HEK293 (cell line): ENCODE results near the gene PALM3.
A peak's percentile ranks its signal among the peaks of the same experiment; 100 is the strongest.
"Not testable (repeated sequence)": the region's sequence is repeated elsewhere in the genome, so short reads cannot be mapped to it uniquely, and the experiment has no call there.

ENCODE experiments used
- CTCF ChIA-PET: fragments of 350-600 bp; formaldehyde crosslinking; extraction: SDS; loops from one replicate; lab custom pipeline; 2021; ENCODE audit warnings: antibody characterized with exemption; lab: Yijun Ruan, JAX
- POLR2A ChIA-PET: fragments of 300-600 bp; formaldehyde crosslinking; extraction: SDS; loops from one replicate; lab custom pipeline; 2020; ENCODE audit warnings: antibody characterized with exemption, inconsistent platforms; lab: Yijun Ruan, JAX
- H3K27ac ChIP-seq: fragments of 200-500 bp; sonication (Bioruptor generic); 2 replicates; pipeline ENCODE4 v1.5.1; 2014; ENCODE audit warnings: low read depth, low read length, control low read depth, inconsistent platforms; ENCODE audit errors: extremely low read depth
- H3K36me3 ChIP-seq, 2 experiments: fragments of 200-500 bp in 1 of 2; sonication (Bioruptor generic) in 1 of 2; 1 replicate in 1 of 2; 2 replicates in 1 of 2; pipeline ENCODE4 v1.5.1; 2014 to 2017; ENCODE audit warnings: inconsistent platforms in 2 of 2, low read length in 2 of 2; ENCODE audit not compliant: control insufficient read depth in 2 of 2, insufficient read depth in 1 of 2
- H3K4me1 ChIP-seq: fragments of 200-500 bp; sonication (Bioruptor generic); 2 replicates; pipeline ENCODE4 v1.5.1; 2014; ENCODE audit warnings: mild to moderate bottlenecking, low read length, inconsistent platforms; ENCODE audit not compliant: control insufficient read depth, insufficient read depth
- H3K4me3 ChIP-seq: 2 replicates; pipeline ENCODE4 v1.5.1; 2011; ENCODE audit warnings: low read depth, mild to moderate bottlenecking, control low read depth, low read length, moderate library complexity
- H3K9me3 ChIP-seq: fragments of 200-500 bp; sonication (Bioruptor generic); 2 replicates; pipeline ENCODE4 v1.5.1; 2014; ENCODE audit warnings: low read depth, low read length, inconsistent platforms; ENCODE audit not compliant: control insufficient read depth, insufficient read depth
- HOXC10 ChIP-seq: sonication (generic); formaldehyde crosslinking; IDR thresholded peaks from 2 replicates; pipeline ENCODE4 v1.8.1; 2023; ENCODE audit warnings: mild to moderate bottlenecking, missing genetic modification reagents
- SETDB1 ChIP-seq: IDR thresholded peaks from one replicate; pipeline ENCODE4 v1.6.1; 2017; ENCODE audit warnings: mild to moderate bottlenecking, low read length, moderate library complexity, mixed read lengths; ENCODE audit not compliant: insufficient read length
- TRIM28 ChIP-seq: IDR thresholded peaks from 2 replicates; pipeline ENCODE4 v1.6.1; 2011; ENCODE audit warnings: low read length, control low read depth, borderline replicate concordance
- ZNF2 ChIP-seq: fragments of 450-650 bp; formaldehyde crosslinking; IDR thresholded peaks from 2 replicates; pipeline ENCODE4 v1.5.1; 2016; ENCODE audit warnings: missing biosample characterization, missing genetic modification characterization
- ZNF37A ChIP-seq: fragments of 450-650 bp; IDR thresholded peaks from 2 replicates; pipeline ENCODE4 v1.5.1; 2018; ENCODE audit warnings: missing biosample characterization, missing genetic modification characterization
- ZNF654 ChIP-seq: fragments of 450-650 bp; formaldehyde crosslinking; IDR thresholded peaks from 2 replicates; pipeline ENCODE4 v1.5.1; 2016; ENCODE audit warnings: low read depth, missing biosample characterization, missing genetic modification characterization
- ZSCAN16 ChIP-seq: fragments of 450-650 bp; formaldehyde crosslinking; IDR thresholded peaks from 2 replicates; pipeline ENCODE4 v1.5.1; 2016; ENCODE audit warnings: missing biosample characterization, missing genetic modification characterization
- TF ChIP-seq, protein P1 (sequence below): fragments of 450-650 bp; formaldehyde crosslinking; IDR thresholded peaks from 2 replicates; pipeline ENCODE4 v1.5.1; 2016; ENCODE audit warnings: missing biosample characterization, missing genetic modification characterization
- TF ChIP-seq, protein P2 (sequence below): fragments of 450-650 bp; formaldehyde crosslinking; IDR thresholded peaks from 2 replicates; pipeline ENCODE4 v1.5.1; 2016; ENCODE audit warnings: missing biosample characterization, missing genetic modification characterization
- TF ChIP-seq, protein P3 (sequence below): fragments of 450-650 bp; formaldehyde crosslinking; IDR thresholded peaks from 2 replicates; pipeline ENCODE4 v1.5.1; 2016; ENCODE audit warnings: missing biosample characterization, missing genetic modification characterization, low read depth

The PALM3 gene

DNA sequence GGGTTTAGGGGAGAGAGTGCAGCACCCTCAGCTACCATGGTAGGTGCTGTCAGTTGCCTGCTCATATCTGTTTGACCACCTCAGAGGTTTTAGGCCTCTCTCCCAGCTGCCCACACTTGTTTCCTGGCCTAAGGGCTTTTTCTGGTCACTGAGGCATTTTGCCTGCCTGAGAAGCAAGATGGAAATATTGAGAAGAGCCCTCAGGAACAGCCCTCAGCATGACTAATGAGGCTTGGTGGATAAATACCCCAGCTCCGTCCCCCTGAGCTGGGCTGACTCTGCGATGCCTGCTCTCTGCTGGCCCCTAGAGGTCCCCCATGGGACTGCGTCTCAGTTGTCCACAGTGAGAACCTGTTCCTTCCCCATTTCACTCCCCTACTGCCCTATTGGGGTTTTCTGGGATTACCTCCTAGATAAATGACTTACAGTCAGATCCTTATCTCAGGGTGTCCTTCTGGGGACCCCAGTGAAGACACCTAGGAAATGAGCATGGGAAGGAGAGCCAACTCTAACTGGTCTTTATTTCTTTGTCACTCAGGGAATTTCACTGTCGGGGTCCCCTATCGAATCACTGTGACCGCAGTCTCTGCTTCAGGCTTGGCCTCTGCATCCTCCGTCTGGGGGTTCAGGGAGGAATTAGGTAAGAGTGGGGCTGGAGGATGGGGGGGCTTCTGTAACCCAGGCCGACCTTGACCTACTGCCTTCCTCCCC is 13.3 kb downstream of the PALM3 start:
- CTCF ChIA-PET, result interaction anchor here (0.6 to 2.6 kb wide), 14 partner anchors 9 to 169 kb away, joined by 3 to 9 read pairs (median 4); partner anchors contain the start of gene IL27RA

DNA sequence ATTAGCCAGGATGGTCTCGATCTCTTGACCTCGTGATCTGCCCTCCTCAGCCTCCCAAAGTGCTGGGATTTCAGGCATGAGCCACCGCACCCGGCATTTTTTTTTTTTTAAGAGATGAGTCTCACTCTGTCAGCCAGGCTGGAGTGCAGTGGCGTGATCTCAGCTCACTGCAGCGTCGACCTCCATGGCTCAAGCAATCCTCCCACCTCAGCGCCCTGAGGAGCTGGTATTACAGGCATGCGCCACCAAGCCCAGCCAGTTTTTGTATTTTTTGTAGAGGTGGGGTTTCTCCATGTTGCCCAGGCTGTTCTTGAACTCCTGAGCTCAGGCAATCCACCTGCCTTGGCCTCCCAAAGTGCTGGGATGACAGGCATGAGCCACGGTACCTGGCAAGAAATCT is 14.0 kb downstream of the PALM3 start:
- CTCF ChIA-PET, result interaction anchor here (0.6 to 2.6 kb wide), 9 partner anchors 11 to 164 kb away, joined by 3 to 9 read pairs (median 5); partner anchors contain the start of gene IL27RA
- H3K27ac ChIP-seq, H3K4me3 ChIP-seq, H3K4me1 ChIP-seq, H3K9me3 ChIP-seq, H3K36me3 ChIP-seq: not testable (repeated sequence)
- POLR2A ChIA-PET, result interaction anchor here (0.6 to 0.7 kb wide), 2 partner anchors 14 to 31 kb away, joined by 3 read pairs; no protein-coding TSS in a partner anchor

More for the DNA sequence above, 13.3 kb downstream of the PALM3 start:
- POLR2A ChIA-PET, result interaction anchor here (0.7 kb wide), 3 partner anchors 17 to 289 kb away, joined by 3 to 4 read pairs (median 3); no protein-coding TSS in a partner anchor
- TF ChIP-seq HOXC10, result no peak
- TF ChIP-seq ZNF37A (tag by site-specific recombination), result peak; percentile 100
- peak; percentile 65 for TF ChIP-seq SETDB1
- no peak for TF ChIP-seq ZSCAN16
- TF ChIP-seq, protein P1, sequence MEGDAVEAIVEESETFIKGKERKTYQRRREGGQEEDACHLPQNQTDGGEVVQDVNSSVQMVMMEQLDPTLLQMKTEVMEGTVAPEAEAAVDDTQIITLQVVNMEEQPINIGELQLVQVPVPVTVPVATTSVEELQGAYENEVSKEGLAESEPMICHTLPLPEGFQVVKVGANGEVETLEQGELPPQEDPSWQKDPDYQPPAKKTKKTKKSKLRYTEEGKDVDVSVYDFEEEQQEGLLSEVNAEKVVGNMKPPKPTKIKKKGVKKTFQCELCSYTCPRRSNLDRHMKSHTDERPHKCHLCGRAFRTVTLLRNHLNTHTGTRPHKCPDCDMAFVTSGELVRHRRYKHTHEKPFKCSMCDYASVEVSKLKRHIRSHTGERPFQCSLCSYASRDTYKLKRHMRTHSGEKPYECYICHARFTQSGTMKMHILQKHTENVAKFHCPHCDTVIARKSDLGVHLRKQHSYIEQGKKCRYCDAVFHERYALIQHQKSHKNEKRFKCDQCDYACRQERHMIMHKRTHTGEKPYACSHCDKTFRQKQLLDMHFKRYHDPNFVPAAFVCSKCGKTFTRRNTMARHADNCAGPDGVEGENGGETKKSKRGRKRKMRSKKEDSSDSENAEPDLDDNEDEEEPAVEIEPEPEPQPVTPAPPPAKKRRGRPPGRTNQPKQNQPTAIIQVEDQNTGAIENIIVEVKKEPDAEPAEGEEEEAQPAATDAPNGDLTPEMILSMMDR (tag by site-specific recombination), result peak; percentile 34
- TF ChIP-seq TRIM28, result peak; percentile 46; the same call in 1 of the 2 replicates
- Histone ChIP-seq H3K27ac (no peak overlapping the region), H3K4me1 (no peaks in the 10 kb centered on the region), H3K4me3 (no peak overlapping the region), H3K9me3 (no peaks in the 10 kb centered on the region; the same call in 1 of the 2 replicates), H3K36me3 (no peaks in the 10 kb centered on the region; a peak in 1 of 3 replicates)

DNA sequence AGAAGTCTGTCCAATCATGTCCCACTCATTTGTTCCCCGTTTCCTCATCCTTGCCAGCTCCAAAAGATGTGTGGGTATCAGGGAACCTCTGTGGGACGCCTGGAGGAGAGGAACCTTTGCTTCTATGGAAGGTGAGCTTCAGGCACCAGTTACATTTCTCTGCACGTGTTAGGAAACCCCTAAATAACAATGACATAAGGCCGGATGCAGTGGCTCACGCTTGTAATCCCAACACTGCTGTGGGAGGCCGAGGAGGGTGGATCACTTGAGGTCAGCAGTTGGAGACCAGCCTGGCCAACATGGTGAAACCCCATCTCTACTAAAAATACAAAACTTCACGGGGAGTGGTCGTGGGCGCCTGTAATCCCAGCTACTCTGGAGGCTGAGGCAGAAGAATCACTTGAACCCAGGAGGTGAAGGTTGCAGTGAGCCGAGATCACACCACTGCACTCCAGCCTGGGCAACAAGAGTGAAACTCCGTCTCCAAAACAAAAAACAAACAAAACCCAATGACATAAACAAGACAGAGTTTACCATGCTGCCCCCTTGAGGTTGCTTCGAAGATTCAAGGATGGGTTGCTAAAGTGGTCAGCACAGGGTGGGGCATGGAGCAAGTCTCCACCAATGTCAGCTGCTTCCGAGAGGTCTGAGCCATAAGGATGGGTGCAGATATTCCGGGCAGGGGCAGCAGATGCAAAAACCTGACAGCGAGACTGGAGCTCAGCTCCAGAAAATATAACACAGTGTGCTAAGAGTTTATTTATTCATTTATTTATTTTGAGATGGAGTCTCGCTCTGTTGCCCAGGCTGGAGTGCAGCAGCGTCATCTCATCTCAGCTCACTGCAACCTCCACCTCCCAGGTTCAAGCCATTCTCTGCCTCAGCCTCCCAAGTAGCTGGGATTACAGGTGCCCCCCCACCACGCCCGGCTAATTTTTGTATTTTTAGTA is 18.9 kb downstream of the PALM3 start:
- H3K36me3 ChIP-seq, H3K9me3 ChIP-seq, H3K4me1 ChIP-seq, H3K4me3 ChIP-seq, H3K27ac ChIP-seq: not testable (repeated sequence)
- TF ChIP-seq, protein P1 (tag by site-specific recombination), result peak; percentile 60
- TF ChIP-seq, protein P2, sequence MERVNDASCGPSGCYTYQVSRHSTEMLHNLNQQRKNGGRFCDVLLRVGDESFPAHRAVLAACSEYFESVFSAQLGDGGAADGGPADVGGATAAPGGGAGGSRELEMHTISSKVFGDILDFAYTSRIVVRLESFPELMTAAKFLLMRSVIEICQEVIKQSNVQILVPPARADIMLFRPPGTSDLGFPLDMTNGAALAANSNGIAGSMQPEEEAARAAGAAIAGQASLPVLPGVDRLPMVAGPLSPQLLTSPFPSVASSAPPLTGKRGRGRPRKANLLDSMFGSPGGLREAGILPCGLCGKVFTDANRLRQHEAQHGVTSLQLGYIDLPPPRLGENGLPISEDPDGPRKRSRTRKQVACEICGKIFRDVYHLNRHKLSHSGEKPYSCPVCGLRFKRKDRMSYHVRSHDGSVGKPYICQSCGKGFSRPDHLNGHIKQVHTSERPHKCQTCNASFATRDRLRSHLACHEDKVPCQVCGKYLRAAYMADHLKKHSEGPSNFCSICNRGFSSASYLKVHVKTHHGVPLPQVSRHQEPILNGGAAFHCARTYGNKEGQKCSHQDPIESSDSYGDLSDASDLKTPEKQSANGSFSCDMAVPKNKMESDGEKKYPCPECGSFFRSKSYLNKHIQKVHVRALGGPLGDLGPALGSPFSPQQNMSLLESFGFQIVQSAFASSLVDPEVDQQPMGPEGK (tag by site-specific recombination), result peak; percentile 52; the same call in 1 of the 2 replicates
- TF ChIP-seq ZNF2 (tag by site-specific recombination) (peak; percentile 70; the same call in 1 of the 2 replicates), ZNF654 (tag by site-specific recombination) (peak; percentile 46)
- TF ChIP-seq, protein P3, sequence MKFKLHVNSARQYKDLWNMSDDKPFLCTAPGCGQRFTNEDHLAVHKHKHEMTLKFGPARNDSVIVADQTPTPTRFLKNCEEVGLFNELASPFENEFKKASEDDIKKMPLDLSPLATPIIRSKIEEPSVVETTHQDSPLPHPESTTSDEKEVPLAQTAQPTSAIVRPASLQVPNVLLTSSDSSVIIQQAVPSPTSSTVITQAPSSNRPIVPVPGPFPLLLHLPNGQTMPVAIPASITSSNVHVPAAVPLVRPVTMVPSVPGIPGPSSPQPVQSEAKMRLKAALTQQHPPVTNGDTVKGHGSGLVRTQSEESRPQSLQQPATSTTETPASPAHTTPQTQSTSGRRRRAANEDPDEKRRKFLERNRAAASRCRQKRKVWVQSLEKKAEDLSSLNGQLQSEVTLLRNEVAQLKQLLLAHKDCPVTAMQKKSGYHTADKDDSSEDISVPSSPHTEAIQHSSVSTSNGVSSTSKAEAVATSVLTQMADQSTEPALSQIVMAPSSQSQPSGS (tag by site-specific recombination), result 0 out of 2 replicates have a peak, but pooled peaks have one; percentile 23
- ChIA-PET CTCF (interaction anchor here (0.6 to 3.7 kb wide), 21 partner anchors 10 to 601 kb away, joined by 3 to 29 read pairs (median 4); partner anchors contain the start of genes IL27RA, PALM3 and RFX1), POLR2A (interaction anchor here (0.7 to 1.1 kb wide), 3 partner anchors 28 to 109 kb away, joined by 3 to 4 read pairs (median 3); no protein-coding TSS in a partner anchor)
